KMS-11 (cell line): Measurements from ENCODE around the gene PPBP.

Experiments
- H2AFZ ChIP-seq: fragments of 200-600 bp; sonication (generic); 2 replicates; pipeline ENCODE4 v1.6.1; 2016; ENCODE audit warnings: antibody characterized with exemption, mixed run types, low read depth
- H3K27ac ChIP-seq: fragments of 200-600 bp; sonication (generic); 2 replicates; pipeline ENCODE4 v1.6.1; 2016; ENCODE audit warnings: mild to moderate bottlenecking, mixed run types
- H3K27me3 ChIP-seq: fragments of 200-600 bp; sonication (generic); 2 replicates; pipeline ENCODE4 v1.6.1; 2017; ENCODE audit warnings: mild to moderate bottlenecking, low read depth, mixed run types, moderate library complexity; ENCODE audit not compliant: insufficient read depth
- H3K36me3 ChIP-seq: fragments of 200-600 bp; sonication (generic); 2 replicates; pipeline ENCODE4 v1.6.1; 2017; ENCODE audit warnings: mild to moderate bottlenecking, mixed run types; ENCODE audit not compliant: insufficient read depth
- H3K4me1 ChIP-seq: fragments of 200-600 bp; sonication (generic); 2 replicates; pipeline ENCODE4 v1.6.1; 2016; ENCODE audit warnings: mild to moderate bottlenecking, low read depth, mixed run types; ENCODE audit not compliant: poor library complexity, severe bottlenecking
- H3K4me2 ChIP-seq: fragments of 200-600 bp; sonication (generic); 2 replicates; pipeline ENCODE4 v1.7.0; 2016; ENCODE audit warnings: mild to moderate bottlenecking, mixed run types
- H3K4me3 ChIP-seq: fragments of 200-600 bp; sonication (generic); IDR thresholded peaks from 2 replicates; pipeline ENCODE4 v1.6.1; 2017; ENCODE audit warnings: low read depth, low read length, mixed read lengths; ENCODE audit not compliant: insufficient read depth
- H3K79me2 ChIP-seq: fragments of 200-600 bp; sonication (generic); 2 replicates; pipeline ENCODE4 v1.6.1; 2016; ENCODE audit warnings: low read depth, mixed run types; ENCODE audit not compliant: insufficient read depth
- H3K9ac ChIP-seq: fragments of 200-600 bp; sonication (generic); 2 replicates; pipeline ENCODE4 v1.6.1; 2016; ENCODE audit warnings: mild to moderate bottlenecking, mixed run types
- H4K20me1 ChIP-seq: fragments of 200-600 bp; sonication (generic); 2 replicates; pipeline ENCODE4 v1.6.1; 2016; ENCODE audit warnings: mild to moderate bottlenecking, mixed run types; ENCODE audit not compliant: insufficient read depth
- CTCF ChIP-seq: fragments of 200-600 bp; sonication (generic); conservative IDR thresholded peaks from 2 replicates; pipeline ENCODE4 v1.6.1; 2017; ENCODE audit warnings: low read depth, mild to moderate bottlenecking, antibody characterized with exemption, low read length, moderate library complexity, mixed read lengths

PPBP gene

GRCh38 chr4:73948990-73949706 is 38.8 kb downstream of the PPBP start:
- no peaks in the 10 kb centered on the region for H3K36me3 ChIP-seq
- no peaks in the 10 kb centered on the region for H3K27me3 ChIP-seq
- H3K9ac ChIP-seq: no peak overlapping the region
- no peak overlapping the region for H3K4me3 ChIP-seq
- H2AFZ ChIP-seq: no peak overlapping the region
- H3K4me1 ChIP-seq: no peaks in the 10 kb centered on the region
- H3K27ac ChIP-seq: no peak overlapping the region
- no peaks in the 10 kb centered on the region for H3K79me2 ChIP-seq
- H3K4me2 ChIP-seq: no peak overlapping the region
- H4K20me1 ChIP-seq: no peaks in the 10 kb centered on the region
- TF ChIP-seq CTCF: no peak

- Histone ChIP-seq H3K4me1 (no peaks in the 10 kb centered on the region), H3K36me3 (no peaks in the 10 kb centered on the region), H2AFZ (no peak overlapping the region), H3K4me3 (no peak overlapping the region), H4K20me1 (no peaks in the 10 kb centered on the region), H3K79me2 (no peaks in the 10 kb centered on the region), H3K9ac (no peak overlapping the region), H3K4me2 (no peak overlapping the region), H3K27ac (no peak overlapping the region), H3K27me3 (no peaks in the 10 kb centered on the region)
- no peak for TF ChIP-seq CTCF
These were observed 39.7 kb downstream of the PPBP start for GRCh38 chr4:73948291-73948690.

- H4K20me1 ChIP-seq: no peaks in the 10 kb centered on the region
- H3K27ac ChIP-seq: no peak overlapping the region
- no peak overlapping the region for H3K4me2 ChIP-seq
These were observed 40.6 kb downstream of the PPBP start for GRCh38 chr4:73947239-73947985.

More at GRCh38 chr4:73947239-73947985, 40.6 kb downstream of the PPBP start:
- no peak overlapping the region for H3K9ac ChIP-seq
- TF ChIP-seq CTCF: no peak
- H3K36me3 ChIP-seq: no peaks in the 10 kb centered on the region
- H3K4me3 ChIP-seq: no peak overlapping the region
- no peaks in the 10 kb centered on the region for H3K27me3 ChIP-seq
- no peaks in the 10 kb centered on the region for H3K79me2 ChIP-seq
- H2AFZ ChIP-seq: no peak overlapping the region
- H3K4me1 ChIP-seq: no peaks in the 10 kb centered on the region
